OCI-LY7 (cell line): ENCODE data around the gene TMEM97.

Experiments
- CTCF ChIP-seq: fragments of 200-600 bp; sonication (generic); conservative IDR thresholded peaks from 2 replicates; pipeline ENCODE4 v1.5.1; 2014; ENCODE audit warnings: mild to moderate bottlenecking, antibody characterized with exemption, low read length, moderate library complexity, mixed read lengths
- EZH2phosphoT487 ChIP-seq: fragments of 200-600 bp; sonication (generic); IDR thresholded peaks from 2 replicates; pipeline ENCODE4 v1.6.1; 2018; ENCODE audit warnings: low read depth, borderline replicate concordance, mild to moderate bottlenecking, mixed run types, antibody characterized with exemption, low read length, moderate library complexity, mixed read lengths

DNA sequence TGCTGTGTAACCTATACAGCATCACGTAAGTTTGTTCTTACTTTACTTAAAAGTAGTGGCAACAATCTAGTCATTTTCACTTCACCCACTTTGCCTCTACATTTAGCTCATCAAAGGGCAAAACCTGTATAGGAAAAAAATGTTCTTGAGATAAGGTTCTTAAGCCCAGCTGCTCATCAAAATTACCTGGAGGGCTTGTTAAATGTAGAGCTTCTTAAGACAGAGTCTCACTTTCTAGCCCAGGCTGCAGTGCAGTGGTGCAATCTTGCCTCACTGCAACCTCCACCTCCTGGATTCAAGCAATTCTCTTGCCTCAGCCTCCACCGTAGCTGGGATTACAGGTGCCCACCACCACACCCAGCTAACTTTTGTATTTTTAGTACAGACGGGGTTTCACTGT is 38.2 kb upstream of the TMEM97 start:
- TF ChIP-seq CTCF = no peak
- TF ChIP-seq EZH2phosphoT487 = no peak
